ENCODE results near the gene ERCC6L2.

Gene ERCC6L2

GRCh38 chr9:95870352-95870751, 5.1 kb upstream of the ERCC6L2 start:
- Histone ChIP-seq H3K4me1 (ENCODE audit: control insufficient read depth, low read length) (peaks cover 13% of the 10 kb centered on the region), H3K9me3 (ENCODE audit: control insufficient read depth, insufficient read depth, low read length) (no peaks in the 10 kb centered on the region; the same call in 1 of the 2 replicates), H3K27me3 (ENCODE audit: control insufficient read depth, low read length) (no peaks in the 10 kb centered on the region), H3K36me3 (ENCODE audit: control insufficient read depth, low read length) (peaks cover 45% of the 10 kb centered on the region), H3K27ac (ENCODE audit: low read depth, low read length) (no peak overlapping the region), H3K4me3 (ENCODE audit: low read length) (no peak overlapping the region), H3K4me2 (ENCODE audit: low read length) (no peak overlapping the region), H3F3A (ENCODE audit: control insufficient read depth, insufficient read depth) (peaks cover 4% of the 10 kb centered on the region; the same call in 1 of the 2 replicates), H3K79me2 (ENCODE audit: control insufficient read depth, low read length) (peaks cover 30% of the 10 kb centered on the region), H3K9me2 (replicated peaks; ENCODE audit: control insufficient read depth, low read length) (no peaks in the 10 kb centered on the region), H4K20me1 (ENCODE audit: control insufficient read depth, insufficient read depth, low read depth, low read length) (no peaks in the 10 kb centered on the region)
- no peak for TF ChIP-seq EZH2phosphoT487 (IDR thresholded peaks at IDR 0.05; ENCODE audit: borderline replicate concordance, low read length)
- TF ChIP-seq, protein P1, sequence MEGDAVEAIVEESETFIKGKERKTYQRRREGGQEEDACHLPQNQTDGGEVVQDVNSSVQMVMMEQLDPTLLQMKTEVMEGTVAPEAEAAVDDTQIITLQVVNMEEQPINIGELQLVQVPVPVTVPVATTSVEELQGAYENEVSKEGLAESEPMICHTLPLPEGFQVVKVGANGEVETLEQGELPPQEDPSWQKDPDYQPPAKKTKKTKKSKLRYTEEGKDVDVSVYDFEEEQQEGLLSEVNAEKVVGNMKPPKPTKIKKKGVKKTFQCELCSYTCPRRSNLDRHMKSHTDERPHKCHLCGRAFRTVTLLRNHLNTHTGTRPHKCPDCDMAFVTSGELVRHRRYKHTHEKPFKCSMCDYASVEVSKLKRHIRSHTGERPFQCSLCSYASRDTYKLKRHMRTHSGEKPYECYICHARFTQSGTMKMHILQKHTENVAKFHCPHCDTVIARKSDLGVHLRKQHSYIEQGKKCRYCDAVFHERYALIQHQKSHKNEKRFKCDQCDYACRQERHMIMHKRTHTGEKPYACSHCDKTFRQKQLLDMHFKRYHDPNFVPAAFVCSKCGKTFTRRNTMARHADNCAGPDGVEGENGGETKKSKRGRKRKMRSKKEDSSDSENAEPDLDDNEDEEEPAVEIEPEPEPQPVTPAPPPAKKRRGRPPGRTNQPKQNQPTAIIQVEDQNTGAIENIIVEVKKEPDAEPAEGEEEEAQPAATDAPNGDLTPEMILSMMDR (IDR thresholded peaks at IDR 0.05; ENCODE audit: low read depth, low read length, poor library complexity, severe bottlenecking), result no peak

GRCh38 chr9:95870906-95871305, 4.6 kb upstream of the ERCC6L2 start:
- Histone ChIP-seq H3K27ac (ENCODE audit: low read depth, low read length) (no peak overlapping the region), H3K27me3 (ENCODE audit: control insufficient read depth, low read length) (no peaks in the 10 kb centered on the region), H4K20me1 (ENCODE audit: control insufficient read depth, insufficient read depth, low read depth, low read length) (no peaks in the 10 kb centered on the region), H3K79me2 (ENCODE audit: control insufficient read depth, low read length) (peaks cover 30% of the 10 kb centered on the region), H3K36me3 (ENCODE audit: control insufficient read depth, low read length) (peaks cover 45% of the 10 kb centered on the region), H3F3A (ENCODE audit: control insufficient read depth, insufficient read depth) (peaks cover 4% of the 10 kb centered on the region; the same call in 1 of the 2 replicates), H3K9me2 (replicated peaks; ENCODE audit: control insufficient read depth, low read length) (no peaks in the 10 kb centered on the region), H3K4me1 (ENCODE audit: control insufficient read depth, low read length) (peaks cover 13% of the 10 kb centered on the region), H3K9me3 (ENCODE audit: control insufficient read depth, insufficient read depth, low read length) (no peaks in the 10 kb centered on the region; the same call in 1 of the 2 replicates), H3K4me2 (ENCODE audit: low read length) (no peak overlapping the region), H3K4me3 (ENCODE audit: low read length) (no peak overlapping the region)
- TF ChIP-seq EZH2phosphoT487 (IDR thresholded peaks at IDR 0.05; ENCODE audit: borderline replicate concordance, low read length), result no peak
- TF ChIP-seq, protein P1 (IDR thresholded peaks at IDR 0.05; ENCODE audit: low read depth, low read length, poor library complexity, severe bottlenecking), result no peak

GRCh38 chr9:95874303-95874988, 1.0 kb upstream of the ERCC6L2 start:
- H3K4me1 ChIP-seq (ENCODE audit: control insufficient read depth, low read length), result peaks cover 15% of the 10 kb centered on the region
- H3K9me2 ChIP-seq (replicated peaks; ENCODE audit: control insufficient read depth, low read length), result no peaks in the 10 kb centered on the region
- no peak overlapping the region for H3K4me3 ChIP-seq (ENCODE audit: low read length)
- peaks cover 8% of the 10 kb centered on the region for H3F3A ChIP-seq (ENCODE audit: control insufficient read depth, insufficient read depth)
- H3K27ac ChIP-seq (ENCODE audit: low read depth, low read length), result no peak overlapping the region
- TF ChIP-seq, protein P1 (IDR thresholded peaks at IDR 0.05; ENCODE audit: low read depth, low read length, poor library complexity, severe bottlenecking), result no peak
- TF ChIP-seq EZH2phosphoT487 (IDR thresholded peaks at IDR 0.05; ENCODE audit: borderline replicate concordance, low read length), result no peak
- peaks cover 47% of the 10 kb centered on the region for H3K36me3 ChIP-seq (ENCODE audit: control insufficient read depth, low read length)
- peaks cover 36% of the 10 kb centered on the region for H3K79me2 ChIP-seq (ENCODE audit: control insufficient read depth, low read length)
- H3K4me2 ChIP-seq (ENCODE audit: low read length), result no peak overlapping the region
- H3K9me3 ChIP-seq (ENCODE audit: control insufficient read depth, insufficient read depth, low read length), result no peaks in the 10 kb centered on the region
- no peaks in the 10 kb centered on the region for H3K27me3 ChIP-seq (ENCODE audit: control insufficient read depth, low read length)
- no peaks in the 10 kb centered on the region for H4K20me1 ChIP-seq (ENCODE audit: control insufficient read depth, insufficient read depth, low read depth, low read length)

Measured in DOHH2 (cell line).